GM12891 (cell line): ENCODE results near the gene ARHGAP26.
A peak's percentile ranks its signal among the peaks of the same experiment; 100 is the strongest.

ENCODE experiments used
- DNase-seq: peaks from one replicate; pipeline ENCODE4 v3.0.0; 2011; ENCODE audit warnings: low spot score; ENCODE audit not compliant: insufficient read length
- FAIRE-seq: peaks from 2 replicates; lab custom pipeline; 2011; peaks lifted over from hg19 to GRCh38; lab: Jason Lieb, UNC
- PAX5 ChIP-seq: IDR thresholded peaks from 2 replicates; pipeline ENCODE4 v1.6.1; 2011; ENCODE audit warnings: low read length, moderate library complexity, mild to moderate bottlenecking; ENCODE audit not compliant: insufficient read depth, severe bottlenecking
- POLR2A ChIP-seq: IDR thresholded peaks from 2 replicates; pipeline ENCODE4 v1.6.1; 2011; ENCODE audit warnings: low read depth, low read length, control low read depth
- POLR2AphosphoS5 ChIP-seq: IDR thresholded peaks from 2 replicates; pipeline ENCODE4 v1.6.1; 2011; ENCODE audit warnings: low read depth, low read length, control low read depth
- POU2F2 ChIP-seq: IDR thresholded peaks from 2 replicates; pipeline ENCODE4 v1.6.1; 2011; ENCODE audit warnings: low read depth, mild to moderate bottlenecking, control low read depth, low read length, moderate library complexity
- SPI1 ChIP-seq: IDR thresholded peaks from 2 replicates; pipeline ENCODE4 v1.6.1; 2011; ENCODE audit warnings: low read depth, low read length, control low read depth
- TAF1 ChIP-seq: IDR thresholded peaks from 2 replicates; pipeline ENCODE4 v1.6.1; 2011; ENCODE audit warnings: low read depth, low read length, control low read depth

The ARHGAP26 gene

GRCh38 chr5:143229426-143229895 is 459.3 kb downstream of the ARHGAP26 start:
- no peak for FAIRE-seq
- TF ChIP-seq POLR2A (no peak; the same call in 1 of the 2 replicates), POLR2AphosphoS5 (peak; percentile 76; the same call in 1 of the 2 replicates), SPI1 (no peak), PAX5 (no peak), TAF1 (0 out of 2 replicates have a peak, but pooled peaks have one; percentile 12), POU2F2 (no peak; the same call in 1 of the 2 replicates)
- no peak for DNase-seq

- TF ChIP-seq POLR2AphosphoS5 (peak; percentile 51; the same call in 1 of the 2 replicates), PAX5 (no peak), POU2F2 (peak; percentile 88; the same call in 1 of the 2 replicates), SPI1 (0 out of 2 replicates have a peak, but pooled peaks have one; percentile 18), TAF1 (peak; percentile 49; the same call in 1 of the 2 replicates), POLR2A (peak; percentile 71; the same call in 1 of the 2 replicates)
- DNase-seq (peak; percentile 41), FAIRE-seq (peak; percentile 98)
Measured at GRCh38 chr5:143229896-143230675, 459.9 kb downstream of the ARHGAP26 start.

- DNase-seq (no peak), FAIRE-seq (no peak)
- TF ChIP-seq PAX5 (no peak), TAF1 (no peak), POU2F2 (no peak), POLR2AphosphoS5 (no peak), POLR2A (no peak; the same call in none of the 2 replicates), SPI1 (no peak)
Measured at GRCh38 chr5:143230676-143230996, 460.5 kb downstream of the ARHGAP26 start.

GRCh38 chr5:143231416-143231815 is 461.2 kb downstream of the ARHGAP26 start:
- TF ChIP-seq POU2F2 (no peak), PAX5 (no peak), SPI1 (no peak), TAF1 (no peak), POLR2A (no peak), POLR2AphosphoS5 (no peak)
- no peak for FAIRE-seq
- DNase-seq = no peak

GRCh38 chr5:143231973-143232812 is 462.0 kb downstream of the ARHGAP26 start:
- FAIRE-seq = peak; percentile 47
- TF ChIP-seq PAX5 (no peak), POU2F2 (no peak), SPI1 (no peak), TAF1 (no peak), POLR2AphosphoS5 (no peak), POLR2A (no peak)

GRCh38 chr5:143233031-143233430 is 462.9 kb downstream of the ARHGAP26 start:
- FAIRE-seq (no peak), DNase-seq (no peak)

More at GRCh38 chr5:143231973-143232812, 462.0 kb downstream of the ARHGAP26 start:
- DNase-seq = no peak

GRCh38 chr5:143234162-143234842 is 464.1 kb downstream of the ARHGAP26 start:
- FAIRE-seq (no peak), DNase-seq (no peak)

More at GRCh38 chr5:143233031-143233430, 462.9 kb downstream of the ARHGAP26 start:
- TF ChIP-seq TAF1 = no peak
- TF ChIP-seq POU2F2 = no peak
- no peak for TF ChIP-seq SPI1
- TF ChIP-seq PAX5 = no peak
- TF ChIP-seq POLR2A = no peak
- TF ChIP-seq POLR2AphosphoS5 = no peak

GRCh38 chr5:143235423-143235822 is 465.2 kb downstream of the ARHGAP26 start:
- no peak for DNase-seq
- TF ChIP-seq PAX5 (no peak), POLR2A (no peak), POLR2AphosphoS5 (no peak), SPI1 (no peak), POU2F2 (no peak), TAF1 (no peak)
- FAIRE-seq = no peak

More at GRCh38 chr5:143234162-143234842, 464.1 kb downstream of the ARHGAP26 start:
- TF ChIP-seq POLR2A (no peak), PAX5 (no peak), TAF1 (no peak)

- TF ChIP-seq POU2F2 = no peak
- TF ChIP-seq SPI1 = no peak
- TF ChIP-seq POLR2A = no peak
- TF ChIP-seq PAX5 = no peak
- TF ChIP-seq TAF1 = no peak
- TF ChIP-seq POLR2AphosphoS5 = no peak
- DNase-seq (no peak), FAIRE-seq (no peak)
Measured at GRCh38 chr5:143236682-143237081, 466.5 kb downstream of the ARHGAP26 start.
